HG03565 (cell line): ENCODE data around the gene DUOX2.
"Not testable (repeated sequence)": the region's sequence is repeated elsewhere in the genome, so short reads cannot be mapped to it uniquely, and the experiment has no call there.

ENCODE experiments used
- ATAC-seq: cut with Tn5 transposase; IDR thresholded peaks from one replicate; pipeline ENCODE4 v1.9.1; 2021; ENCODE audit warnings: mild to moderate bottlenecking, moderate library complexity; ENCODE audit not compliant: unreplicated experiment

The DUOX2 gene

DNA sequence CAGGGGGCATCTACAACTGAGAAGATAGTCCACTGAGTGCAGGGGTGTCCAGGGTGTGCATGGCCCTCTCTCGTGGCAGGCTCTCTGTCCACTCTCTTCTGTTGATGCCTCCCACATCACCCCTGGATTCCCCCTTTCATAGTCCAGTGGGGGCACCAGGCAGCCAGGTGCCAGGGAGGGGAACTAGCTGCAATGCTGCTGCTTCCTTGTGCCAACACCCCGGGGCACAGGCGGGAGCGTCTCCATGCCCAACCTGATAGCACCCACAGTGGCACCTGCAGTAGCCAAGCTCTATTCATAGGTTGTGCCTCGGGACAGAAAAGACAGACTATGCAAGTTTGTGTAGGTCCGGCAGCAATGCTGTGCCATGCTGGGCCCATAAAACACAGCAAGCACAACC, 11.7 kb downstream of the DUOX2 start:
- ATAC-seq: no peak

DNA sequence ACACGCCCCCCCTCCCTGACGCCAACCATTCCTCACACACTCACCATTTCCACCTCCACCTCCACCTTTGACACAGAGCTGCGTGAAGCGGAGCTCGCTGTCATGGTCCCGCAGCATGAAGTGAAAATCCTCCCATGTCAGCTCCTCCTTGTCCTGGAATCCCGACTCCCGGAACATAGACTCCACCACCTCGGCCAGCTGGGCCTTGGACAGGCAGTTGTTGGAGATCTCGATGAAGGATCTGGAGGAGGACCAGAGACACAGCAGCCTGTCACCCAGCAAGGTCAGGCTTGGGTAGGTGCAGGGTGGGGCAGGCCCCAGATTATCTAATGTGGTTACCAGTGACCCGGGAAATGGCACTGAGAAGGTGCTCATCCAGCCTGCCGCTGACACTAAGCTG, 12.2 kb downstream of the DUOX2 start:
- ATAC-seq: no peak

DNA sequence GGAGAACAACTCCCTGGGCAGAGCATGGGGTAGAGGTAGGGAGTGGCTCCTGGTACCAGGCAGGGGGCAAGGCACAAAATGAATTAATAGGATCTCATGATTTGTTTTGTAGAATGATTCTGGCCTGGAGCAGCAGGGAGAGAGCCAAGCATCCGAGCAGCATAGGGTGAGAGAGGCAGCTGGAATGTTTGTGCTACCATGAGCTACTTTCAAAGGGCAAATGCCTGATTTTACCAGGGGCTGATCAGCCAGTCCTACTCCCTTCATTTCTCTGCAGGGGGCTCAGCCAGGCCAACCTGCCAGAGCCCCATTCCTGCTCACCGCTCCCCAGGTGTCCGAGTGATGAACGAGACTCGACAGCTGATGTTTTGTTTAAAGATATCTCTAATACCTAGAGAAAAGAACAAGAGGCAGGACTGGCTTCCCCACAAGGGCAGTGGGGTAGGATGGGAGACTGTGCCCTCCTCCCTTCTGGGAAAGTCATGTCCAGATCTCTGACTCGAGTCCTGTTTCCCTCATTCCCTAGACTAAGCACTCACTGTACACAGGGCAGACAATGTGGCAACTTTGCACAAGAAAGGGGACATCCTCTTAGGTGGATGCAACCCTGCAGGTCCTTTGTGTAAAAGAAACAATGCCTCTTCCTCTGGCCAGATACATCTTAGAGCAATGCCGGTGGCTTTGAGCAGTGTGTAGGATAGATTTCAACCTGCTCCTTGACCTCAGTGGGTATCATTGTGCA, 12.9 kb downstream of the DUOX2 start:
- no peak for ATAC-seq

DNA sequence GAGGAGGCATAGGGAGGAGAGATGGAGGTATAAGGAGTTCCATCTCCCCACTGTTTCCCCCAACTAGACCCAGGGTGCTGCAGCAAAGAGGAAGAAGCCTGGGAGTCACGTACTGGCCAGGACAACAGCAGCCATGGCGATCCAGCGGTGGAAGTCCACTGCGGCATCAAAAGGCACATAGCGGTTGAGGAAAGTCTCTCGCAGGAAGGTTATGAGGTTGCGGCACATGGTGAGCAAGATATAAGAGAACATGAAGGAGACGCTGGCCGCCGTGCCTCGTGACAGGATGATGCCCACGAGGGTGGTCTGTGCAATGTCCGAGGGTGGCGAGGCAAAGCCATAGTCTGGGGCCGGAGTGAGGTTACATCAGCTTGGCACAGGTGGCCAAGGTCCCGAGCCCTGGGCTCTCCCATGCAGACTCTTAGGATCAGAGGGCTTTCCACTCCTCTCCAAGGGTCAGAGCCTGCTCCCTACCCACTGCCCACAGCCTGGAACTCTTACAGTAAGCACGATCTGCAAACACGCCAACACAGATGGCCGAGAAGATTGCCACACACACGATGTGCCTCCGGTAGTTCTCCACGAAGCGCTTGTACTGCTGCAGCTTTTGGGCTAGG, 14.3 kb downstream of the DUOX2 start:
- no peak for ATAC-seq

DNA sequence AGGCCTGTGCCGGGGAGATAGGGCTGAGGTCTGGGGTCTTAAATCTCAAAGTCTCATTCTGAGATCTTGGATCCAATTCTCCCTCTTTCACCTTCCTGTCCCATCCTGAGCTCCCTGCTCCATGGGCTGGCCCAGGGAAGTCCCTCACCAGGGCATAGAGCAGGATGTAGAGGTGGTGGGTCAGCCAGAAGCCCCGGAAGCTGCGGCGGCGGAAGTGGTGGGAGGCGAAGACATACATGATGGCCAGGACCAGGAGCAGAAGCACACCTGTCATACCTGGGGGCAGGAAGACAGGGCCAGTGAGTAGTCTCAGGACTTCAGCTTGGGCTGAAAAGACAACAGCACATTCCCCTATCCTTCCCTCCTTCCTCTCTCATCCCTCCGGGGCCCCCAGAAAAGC, 16.5 kb downstream of the DUOX2 start:
- no peak for ATAC-seq

DNA sequence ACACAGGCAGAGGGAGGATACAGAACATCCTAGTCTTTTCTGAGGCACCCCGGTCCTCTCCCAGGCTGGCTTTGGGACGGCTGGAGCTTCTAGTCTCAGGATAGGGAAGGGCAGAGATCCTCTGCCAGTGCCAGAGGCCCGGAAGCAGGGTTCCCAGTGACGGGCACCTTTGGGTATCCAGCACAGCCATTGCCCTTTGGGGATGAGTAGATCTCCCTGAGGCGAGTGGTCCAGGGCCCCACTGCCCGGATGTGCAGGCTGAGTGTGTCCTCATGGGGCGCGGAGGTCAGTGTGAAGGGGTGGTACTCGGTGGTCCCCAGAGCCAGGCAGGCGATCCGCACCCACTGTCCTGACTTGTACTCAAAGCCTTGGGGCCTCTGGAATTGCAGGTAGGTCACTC, 18.3 kb downstream of the DUOX2 start:
- ATAC-seq: no peak

DNA sequence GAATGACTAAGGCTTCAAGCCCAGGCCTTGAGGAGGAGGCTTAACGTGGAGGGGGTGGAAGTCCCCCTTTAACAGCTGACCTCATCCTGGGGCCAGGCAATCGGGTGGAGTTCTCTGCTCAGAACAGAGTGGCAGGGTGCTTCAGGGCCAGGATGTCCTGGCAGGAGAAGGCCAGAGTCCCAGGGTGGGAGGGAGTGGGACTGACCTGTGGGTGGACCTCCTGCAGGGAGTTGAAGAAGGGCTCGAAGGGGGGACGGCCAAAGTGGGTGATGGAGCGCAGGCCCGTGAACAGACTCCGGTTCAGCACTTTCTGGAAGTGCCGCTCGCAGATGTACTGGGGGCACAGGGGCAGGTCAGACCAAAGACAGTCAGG, 19.6 kb downstream of the DUOX2 start:
- ATAC-seq: no peak

DNA sequence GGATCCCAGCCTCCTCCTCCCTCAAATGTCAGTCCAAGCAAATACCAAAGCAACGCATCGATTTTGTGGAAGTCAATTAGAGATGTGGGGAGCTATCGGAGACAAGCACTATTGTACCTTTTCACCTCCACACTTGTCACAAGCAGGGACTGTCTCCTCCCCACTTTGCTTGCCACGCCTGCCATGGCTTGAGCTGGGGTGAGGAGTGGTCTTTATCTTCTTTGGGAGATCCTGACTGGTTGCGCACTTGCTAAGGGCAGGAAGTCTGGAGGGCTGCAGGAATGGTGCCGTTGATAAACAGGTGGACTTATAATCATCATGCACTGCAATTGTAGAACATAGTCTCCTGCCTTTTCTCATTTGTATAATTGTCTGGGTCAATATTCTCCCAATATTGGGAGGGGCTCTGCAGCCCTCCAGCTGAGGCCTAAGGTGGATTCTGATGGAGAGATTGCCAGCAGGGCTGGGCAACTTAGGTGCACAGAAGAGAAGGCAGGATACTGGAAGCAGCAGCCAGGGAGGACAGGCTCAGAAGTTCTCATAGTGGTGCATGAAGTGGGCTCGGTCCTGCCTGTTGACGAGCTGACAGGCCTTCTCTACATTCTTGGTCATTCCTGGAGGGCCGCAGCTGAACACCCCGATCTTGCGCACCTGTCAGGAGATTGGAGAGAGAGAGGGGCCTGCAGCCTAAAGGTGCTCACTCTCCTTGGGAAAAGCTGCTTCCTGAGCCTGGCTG, 20.2 kb downstream of the DUOX2 start:
- ATAC-seq: no peak

DNA sequence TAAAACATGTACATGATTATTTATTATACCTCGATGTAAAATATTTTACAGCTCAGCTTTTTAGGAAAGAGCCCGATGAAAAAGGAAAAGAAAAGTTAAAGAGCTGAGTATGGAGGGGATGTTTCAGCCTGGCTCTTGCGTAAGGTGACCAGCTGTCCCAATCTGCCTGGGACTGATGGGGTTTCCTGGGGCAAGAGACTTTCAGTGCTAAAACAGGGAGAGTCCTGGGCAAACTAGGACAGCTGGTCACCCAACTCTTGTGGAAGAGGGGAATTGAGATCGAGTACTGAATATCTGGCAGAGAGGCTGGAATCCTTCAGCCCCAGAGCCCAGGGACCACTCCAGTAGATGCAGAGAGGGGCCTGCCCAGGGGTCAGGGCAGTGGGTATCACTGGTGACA, 21.0 kb downstream of the DUOX2 start:
- no peak for ATAC-seq

DNA sequence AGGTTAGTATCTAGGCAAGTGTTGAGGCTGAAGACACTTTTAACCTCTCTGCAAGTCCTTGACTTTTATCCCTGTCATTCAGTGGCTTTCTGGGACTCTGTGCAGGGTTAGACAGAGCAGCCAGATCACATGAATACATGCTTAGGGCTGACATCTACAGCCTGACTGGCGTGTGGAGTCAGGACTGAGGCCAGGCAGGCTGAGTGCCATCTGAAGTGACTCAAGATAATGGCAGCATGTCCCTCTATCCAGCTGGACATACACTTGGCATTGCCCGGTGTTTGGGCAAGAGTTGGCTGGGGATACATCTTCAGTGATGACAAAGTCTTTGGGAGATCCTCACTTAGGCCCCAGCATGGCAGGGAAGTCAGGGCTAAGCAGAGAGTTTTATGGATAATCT, 22.4 kb downstream of the DUOX2 start:
- no peak for ATAC-seq

DNA sequence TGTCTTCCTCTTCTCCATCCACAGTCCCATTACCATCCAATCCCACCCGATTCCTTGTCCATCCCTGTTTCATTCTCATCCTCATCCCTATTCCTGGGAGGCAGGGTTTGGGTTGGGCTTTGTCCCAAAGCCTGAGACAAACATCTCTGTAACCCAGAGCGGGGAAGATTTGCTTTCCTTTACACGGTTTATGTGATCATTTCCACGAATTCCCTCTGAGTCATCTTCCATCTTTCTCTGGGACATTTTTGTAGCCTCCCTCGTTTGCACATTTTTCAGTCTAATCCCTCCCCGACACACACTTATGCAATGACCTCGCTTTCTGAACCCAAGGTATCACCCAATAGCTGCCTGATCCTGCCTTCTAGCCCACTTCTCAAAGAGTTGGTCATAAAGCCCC, 22.8 kb downstream of the DUOX2 start:
- ATAC-seq: no peak

DNA sequence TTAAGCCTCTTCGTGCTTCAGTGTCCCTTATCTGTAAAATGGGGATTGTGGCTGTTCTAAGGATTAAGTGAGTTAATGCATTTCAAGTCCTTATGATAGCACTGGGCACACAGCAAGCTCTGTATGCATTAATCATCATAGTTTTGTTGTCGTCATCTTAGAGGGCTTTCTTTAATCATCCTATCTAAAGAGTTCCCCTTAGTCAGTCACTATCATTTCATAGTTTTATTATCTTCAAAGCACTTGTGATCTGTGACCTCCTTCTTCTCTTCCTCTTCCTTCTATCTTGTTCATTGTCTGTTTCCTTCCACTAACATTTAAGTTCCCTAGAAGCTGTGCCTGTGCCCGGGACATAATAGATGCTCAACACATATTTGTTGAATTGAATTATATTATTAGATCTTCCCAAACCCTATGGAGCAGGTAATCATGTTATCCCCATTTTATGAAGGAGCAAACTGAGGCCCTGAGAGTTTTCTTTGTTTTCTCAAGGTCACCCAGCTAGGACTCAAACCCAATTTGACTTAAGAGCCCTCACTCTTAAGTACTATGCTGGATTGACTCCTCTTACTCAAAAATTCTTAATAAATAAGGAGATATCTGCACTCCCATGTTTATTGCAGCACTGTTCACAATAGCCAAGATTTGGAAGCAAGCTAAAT, 24.1 kb downstream of the DUOX2 start:
- ATAC-seq: no peak

DNA sequence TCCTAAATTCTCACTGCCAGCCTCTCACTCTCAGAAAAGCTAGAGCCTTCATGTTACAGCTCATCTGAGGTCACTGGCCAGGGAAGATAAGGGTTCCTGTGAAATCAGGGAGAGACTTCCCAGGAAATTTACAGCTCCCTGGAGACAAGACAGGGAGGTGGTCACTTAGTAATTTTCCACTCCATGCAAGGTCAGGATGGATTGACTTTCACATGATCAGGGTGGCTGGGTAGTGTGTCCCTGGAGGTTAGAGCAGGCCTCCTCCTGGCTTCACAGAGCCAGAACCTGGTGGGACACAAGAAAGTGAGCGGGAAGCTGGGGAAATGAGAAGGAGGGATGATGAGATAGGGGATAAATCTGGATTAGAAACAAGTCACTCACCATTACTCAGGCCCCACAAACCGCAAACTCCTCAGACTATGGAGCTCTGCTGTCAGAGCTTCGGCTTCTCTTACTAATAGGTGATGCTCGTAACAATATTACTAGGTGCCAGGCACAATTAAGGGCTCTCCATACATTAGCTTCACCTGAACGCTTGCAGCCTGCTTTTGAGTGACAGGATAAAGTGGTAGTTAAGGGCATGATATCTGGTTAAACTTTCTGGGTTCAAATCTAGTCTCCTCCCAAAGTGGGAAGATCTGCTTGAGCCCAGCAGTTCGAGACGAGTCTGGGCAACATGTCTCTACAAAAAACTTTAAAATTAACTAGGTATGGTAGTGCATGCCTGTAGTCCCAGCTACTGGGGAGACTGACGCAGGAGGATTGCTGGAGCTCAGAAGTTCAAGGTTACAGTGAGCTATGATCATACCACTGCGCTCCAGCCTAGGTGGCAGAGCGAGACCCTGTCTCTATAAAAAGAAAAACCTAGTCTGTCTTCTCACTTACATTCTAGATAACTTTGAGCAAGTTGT, 24.9 kb downstream of the DUOX2 start:
- ATAC-seq: no peak

DNA sequence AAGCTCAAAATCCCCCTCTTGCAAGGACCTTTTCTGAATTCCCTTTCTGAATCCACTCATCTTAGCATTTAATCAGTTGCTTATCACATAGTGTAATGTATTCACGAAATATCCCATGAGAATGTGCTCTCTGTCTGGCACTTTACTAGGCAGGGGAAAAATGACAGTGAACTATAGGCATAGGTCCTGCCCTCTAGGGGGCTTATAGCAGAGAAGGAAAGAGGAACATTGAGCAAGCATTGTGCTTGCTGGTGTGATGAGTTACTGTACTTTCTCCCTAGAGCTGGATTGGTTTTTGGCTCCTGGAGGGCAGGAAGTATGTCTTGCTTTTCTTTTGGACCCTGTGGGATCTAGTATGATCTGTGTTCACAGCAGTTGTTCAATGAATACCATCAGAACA, 26.5 kb downstream of the DUOX2 start:
- no peak for ATAC-seq

DNA sequence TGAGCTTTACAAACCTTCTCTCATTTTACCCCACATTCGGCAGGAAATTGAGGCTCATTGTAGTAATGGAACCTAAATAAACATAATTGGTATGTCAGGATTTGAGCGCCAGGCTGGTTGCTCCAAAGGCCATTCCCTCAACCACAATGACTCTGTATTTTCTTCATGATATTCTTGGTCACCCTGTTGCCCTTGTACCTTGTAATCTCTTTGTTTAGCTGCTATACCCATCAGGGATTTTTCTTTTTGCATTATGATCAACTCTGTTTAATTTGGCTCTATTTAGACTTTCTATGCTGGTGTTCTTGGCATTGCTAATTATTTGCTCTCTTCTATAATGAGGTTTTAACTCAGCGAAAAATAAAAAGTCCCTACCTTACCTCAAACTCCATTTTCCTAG, 29.8 kb downstream of the DUOX2 start:
- no peak for ATAC-seq

DNA sequence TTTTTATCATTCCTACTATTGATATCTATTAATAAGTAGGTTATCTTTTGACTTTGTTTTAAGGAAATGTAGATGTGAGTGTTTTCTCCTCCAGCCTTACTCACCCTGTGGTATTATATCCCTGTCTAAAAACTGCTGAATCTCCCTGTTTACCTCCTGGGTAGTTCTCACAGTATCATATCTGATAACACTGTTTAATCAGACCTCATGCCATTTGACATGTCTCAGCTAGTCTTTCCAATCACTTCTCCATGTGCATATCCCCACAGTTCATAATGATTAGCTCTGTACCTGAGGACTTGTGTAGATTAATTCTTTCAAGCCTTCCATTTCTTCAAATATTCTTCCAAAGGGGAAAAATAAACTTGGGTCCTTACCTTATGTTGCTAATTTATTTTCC, 30.7 kb downstream of the DUOX2 start:
- no peak for ATAC-seq

DNA sequence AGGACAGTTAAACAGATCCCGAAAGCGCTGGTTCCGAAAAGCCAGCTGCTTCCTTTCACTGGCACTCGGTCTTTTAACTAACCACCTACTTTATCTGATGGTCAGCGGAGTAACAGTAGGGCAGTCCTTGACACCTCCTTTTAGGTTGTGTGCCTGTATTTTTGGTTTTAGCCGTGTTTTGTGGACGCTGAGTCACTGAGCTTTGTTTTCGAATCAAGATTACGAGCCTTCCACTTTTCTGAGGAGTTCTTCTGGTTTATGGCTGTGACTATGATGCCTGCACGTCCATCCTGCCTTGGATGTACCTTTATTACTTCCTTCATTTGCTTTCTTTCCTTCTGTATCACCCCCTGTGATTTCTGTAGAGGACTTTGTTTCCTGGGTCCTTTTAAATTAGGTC, 31.6 kb downstream of the DUOX2 start:
- not testable (repeated sequence) for ATAC-seq

DNA sequence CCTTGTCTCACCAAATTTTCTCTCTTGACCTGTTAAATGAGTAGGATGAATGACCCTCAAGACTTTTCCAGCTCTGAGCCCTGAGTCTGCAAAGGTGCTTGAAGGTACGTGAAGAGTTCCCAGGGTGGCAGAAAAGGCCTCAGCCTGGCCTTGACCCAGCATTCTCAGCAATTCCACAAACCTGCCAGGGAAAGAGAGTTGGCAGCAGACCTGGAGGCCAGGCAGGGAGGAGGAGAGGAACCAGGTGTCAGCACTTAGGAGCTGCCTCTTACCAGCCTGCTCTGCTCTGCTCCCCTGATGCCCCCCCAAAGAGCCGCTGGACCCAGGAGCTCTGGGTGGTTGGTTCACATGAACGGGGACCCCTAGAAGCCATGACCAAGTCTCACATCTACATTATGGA, 33.4 kb downstream of the DUOX2 start:
- not testable (repeated sequence) for ATAC-seq

DNA sequence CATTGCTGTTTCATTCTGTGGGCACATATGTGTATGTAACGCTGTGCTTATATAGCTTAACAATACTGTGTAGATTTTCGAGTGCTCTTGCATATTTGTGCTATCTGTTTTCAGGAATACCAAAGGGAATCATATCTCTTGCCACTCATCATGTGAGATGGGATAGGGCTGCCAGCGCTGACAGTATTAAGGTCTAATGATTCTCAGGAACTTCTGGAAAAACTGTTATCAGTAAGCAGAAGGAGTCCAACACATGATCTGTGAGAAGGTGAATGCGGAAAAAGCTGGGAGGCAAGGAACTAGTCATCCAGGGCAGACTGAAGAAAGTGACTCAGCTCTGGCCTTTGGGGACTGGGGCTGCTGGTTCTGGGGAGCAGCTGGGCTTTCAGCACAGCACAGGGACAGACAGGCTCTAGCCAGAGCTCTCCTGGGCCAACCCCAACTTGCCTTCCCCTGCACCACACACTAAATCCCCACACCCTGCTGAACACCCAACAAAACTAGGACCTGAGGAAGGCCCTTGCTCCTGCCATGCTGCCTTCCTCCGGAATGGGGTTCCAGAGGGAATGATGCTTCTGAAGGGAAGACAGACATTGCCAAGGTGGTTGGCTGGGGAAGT, 34.2 kb downstream of the DUOX2 start:
- not testable (repeated sequence) for ATAC-seq

DNA sequence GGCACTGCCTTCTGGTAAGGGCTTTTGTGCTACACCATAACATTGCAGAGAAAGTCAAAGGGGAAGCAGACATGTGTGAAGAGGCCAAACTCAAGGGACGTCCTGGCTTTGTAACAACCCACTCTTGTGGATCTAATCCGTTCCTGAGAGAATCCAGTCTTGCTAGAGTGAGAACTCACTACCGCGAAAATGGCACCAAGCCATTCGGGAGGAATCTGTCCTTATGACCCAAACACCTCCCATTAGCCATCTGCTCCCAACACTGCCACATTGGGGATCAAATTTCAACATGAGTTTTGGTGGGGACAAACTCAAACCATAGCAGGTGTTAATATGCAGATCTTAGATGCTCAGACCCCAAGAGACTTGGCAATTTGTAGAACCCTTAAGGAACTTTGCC, 34.8 kb downstream of the DUOX2 start:
- not testable (repeated sequence) for ATAC-seq
